HL-60 (cell line): Measurements from ENCODE around the gene BBS9.

ENCODE experiments used
- CTCF ChIP-seq: IDR thresholded peaks from one replicate; pipeline ENCODE4 v1.5.1; 2011; ENCODE audit warnings: low read length, control low read depth, inconsistent platforms; ENCODE audit not compliant: insufficient read depth
- GABPA ChIP-seq: IDR thresholded peaks from 2 replicates; pipeline ENCODE4 v1.6.1; 2012; ENCODE audit warnings: low read depth
- POLR2AphosphoS5 ChIP-seq: IDR thresholded peaks from 2 replicates; pipeline ENCODE4 v1.6.1; 2012; ENCODE audit warnings: low read depth
- SPI1 ChIP-seq: IDR thresholded peaks from 2 replicates; pipeline ENCODE4 v1.6.1; 2012; ENCODE audit warnings: low read depth, mild to moderate bottlenecking, borderline replicate concordance

- TF ChIP-seq CTCF (no peak), GABPA (no peak), POLR2AphosphoS5 (no peak), SPI1 (no peak)
Measured at GRCh38 chr7:33559324-33559710, 430.0 kb downstream of the BBS9 start.
